ENCODE data around the gene EPS8L3. TPM values are rescaled to one million over a fixed set of nuclear protein-coding genes. Genes with fewer than 3 reads are reported as not detected.

EPS8L3 gene
- polyA plus RNA-seq, 1 donor: not detected

DNA sequence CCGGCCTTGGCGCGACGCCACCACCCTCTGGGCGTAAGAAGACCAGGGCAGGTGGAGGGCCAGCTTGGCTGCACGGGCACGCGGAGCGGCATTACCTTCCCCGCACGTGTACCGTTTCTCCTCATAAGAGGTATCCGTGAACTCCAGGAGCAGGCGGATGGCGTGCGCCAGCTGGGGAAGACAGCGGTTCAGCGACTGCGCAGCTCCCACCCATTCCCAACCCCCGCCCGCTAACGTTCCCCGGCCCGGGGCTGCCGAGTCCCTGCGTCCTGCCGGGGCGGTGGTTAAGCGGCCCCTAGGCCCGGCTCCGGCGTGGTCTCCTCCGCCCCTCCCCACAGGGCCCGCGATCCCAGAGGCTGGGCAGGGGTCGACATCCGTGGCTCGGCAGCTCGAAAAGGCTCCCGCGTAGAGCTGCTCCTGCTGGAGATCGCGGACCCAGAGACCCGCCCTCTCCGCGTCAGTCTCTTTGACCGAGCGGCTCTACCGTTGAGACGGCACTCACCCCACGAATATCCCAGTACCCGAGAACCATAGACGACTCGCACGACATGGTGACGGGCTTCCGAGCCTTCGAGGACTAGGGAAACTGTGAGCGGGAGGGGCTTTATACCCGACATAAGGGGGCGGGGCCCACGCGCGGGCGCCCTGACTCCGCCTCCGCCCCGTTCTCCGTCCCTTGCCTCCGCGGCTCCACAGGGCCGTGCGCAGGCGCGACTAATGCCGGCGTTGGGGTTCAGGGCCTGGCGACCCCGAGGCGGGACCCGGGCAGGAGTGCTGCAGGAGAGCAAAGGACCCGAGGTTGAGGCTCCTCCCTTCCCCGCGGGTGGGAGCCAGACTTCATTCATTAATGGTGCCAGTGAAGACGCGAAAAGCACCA lies 23.7 kb downstream of the EPS8L3 start:
- DNase-seq (ENCODE audit: low read depth): peak; percentile 32

DNA sequence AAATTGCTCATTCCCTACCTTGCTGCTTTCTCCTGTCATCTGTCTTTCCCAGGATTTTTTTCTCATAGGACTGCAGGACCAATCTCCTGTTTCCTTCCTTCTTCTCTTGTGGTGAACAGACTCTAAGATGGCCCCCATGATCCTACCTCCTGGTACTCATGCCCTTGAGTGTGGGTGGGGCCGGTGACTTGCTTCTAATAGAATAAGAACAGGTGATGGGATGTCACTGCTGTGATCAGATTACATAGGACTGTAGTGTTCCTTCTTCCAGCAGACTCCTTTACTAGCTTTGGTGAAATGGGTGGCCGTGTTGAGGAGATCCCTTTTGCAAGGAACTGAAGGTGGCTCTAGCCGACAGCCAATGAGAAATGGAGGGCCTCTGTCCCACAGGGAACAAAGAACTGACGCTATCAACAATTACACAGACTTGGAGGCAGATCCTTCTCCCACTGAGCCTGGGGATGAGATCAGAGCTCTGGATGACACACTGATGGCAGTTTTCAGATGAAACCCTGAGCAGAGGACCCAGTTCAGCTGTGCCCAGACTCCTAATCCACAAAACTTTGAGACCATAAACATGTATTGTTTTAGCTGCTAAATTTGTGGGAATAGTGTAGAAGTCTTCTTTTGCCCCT lies 30.4 kb downstream of the EPS8L3 start:
- no peak for DNase-seq (ENCODE audit: low read depth)

DNA sequence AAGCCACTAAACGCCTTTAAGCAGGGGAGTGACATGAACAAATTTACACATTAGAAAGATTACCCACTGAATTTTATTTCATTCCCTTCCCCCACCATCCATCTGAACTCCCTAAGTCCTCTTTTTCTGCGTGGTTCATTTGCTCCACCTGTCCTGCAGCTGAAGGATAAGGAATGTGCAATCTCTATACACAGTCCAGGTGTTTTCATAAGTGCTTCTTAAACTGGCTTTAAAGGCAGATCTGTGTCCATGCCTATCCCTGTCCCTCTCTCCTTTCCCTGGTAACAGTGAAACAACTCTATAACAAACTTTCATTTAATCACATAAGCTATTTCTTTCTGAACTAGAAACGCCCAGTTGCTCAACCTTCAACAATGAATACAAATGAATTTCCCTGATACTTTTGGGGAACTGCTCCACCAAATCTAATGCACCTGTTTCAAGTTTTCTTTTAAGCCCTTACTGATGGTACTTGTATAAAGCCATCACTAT lies 31.3 kb downstream of the EPS8L3 start:
- DNase-seq (ENCODE audit: low read depth): no peak

DNA sequence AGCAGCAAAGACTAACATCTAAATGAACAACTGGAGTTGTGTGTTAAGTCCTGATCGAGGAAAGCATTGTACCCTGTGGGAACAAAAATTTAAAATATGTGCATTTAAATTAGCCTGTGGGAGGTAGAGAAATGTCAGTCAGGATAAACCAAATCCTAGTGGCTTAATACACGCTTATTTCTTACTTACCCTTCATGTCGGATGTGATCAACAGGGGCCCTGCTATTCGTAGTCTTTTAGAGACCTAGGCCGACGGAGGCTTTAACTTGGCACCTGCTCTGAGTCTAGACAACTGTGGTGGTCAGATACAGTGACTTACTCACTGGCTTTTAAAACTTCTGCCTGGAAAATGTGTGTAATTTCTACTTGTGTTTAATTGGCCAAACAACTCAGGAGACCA lies 33.1 kb downstream of the EPS8L3 start:
- no peak for DNase-seq (ENCODE audit: low read depth)

DNA sequence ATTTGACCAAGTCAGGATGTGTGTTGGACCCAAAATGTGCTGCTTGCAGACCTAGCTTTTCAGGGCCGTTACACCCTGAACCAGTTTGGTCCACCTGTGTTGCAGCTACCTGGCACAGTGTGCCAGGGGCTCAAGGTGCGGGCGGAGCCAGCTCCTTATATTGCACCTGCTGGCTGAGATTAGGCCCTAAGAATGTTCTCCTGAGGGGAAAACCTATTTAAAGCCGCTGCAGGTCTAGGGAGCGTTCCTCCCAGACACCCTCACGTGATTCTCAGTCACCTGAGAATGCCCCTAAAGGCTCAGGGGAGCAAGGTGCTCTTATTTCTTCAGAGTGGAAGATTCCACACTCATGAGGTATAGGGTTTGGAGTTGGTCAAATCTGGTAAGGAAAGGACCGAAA lies 34.9 kb downstream of the EPS8L3 start:
- DNase-seq (ENCODE audit: low read depth): no peak

DNA sequence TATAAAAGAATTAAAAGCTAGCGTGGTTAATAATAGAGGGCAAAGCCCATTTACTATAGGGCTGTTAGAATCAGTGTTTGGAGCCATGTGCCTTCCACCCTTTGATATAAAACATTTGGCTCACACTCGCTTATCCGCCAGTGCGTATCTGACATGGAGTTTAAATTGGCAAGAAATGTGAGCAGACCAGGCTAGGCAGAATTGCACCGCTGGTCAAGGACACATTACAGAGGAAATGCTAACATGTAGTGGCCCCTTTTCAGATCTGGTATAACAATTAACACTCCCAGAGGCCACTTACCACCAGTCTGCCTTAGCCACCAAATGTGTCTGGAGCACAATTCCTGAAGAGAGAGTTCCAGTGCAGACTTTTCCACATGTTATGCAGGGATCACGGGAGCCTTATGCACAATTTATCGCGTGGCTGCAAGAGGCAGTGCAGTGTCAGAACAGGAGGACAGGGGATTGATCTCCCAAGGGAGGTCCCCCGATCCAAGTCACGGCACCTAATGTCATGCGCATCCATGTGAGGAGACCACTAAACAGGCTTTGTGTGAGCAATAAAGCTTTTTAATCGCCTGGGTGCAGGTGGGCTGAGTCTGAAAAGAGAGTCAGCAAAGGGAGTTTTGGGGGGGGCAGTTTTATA lies 36.9 kb downstream of the EPS8L3 start:
- DNase-seq (ENCODE audit: low read depth): no peak

DNA sequence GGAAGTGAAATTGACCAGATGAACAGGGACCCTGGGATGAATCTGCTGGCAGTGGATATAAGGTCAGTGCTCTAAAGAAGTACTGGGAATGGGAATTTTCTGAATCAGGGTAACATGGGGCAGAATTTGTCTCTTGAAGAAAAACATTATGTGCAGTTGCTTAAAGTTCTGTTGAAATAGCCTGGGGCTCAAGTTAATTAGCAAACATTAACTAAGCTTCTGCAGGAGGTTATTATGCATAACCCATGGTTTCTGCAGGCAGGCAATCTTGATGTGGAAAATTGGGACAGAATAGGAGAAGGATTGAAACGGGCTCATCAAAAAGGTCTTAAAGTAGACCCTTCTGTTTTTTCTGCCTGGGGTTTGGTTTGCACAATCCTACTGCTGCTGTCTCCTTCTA lies 37.7 kb downstream of the EPS8L3 start:
- DNase-seq (ENCODE audit: low read depth): no peak

DNA sequence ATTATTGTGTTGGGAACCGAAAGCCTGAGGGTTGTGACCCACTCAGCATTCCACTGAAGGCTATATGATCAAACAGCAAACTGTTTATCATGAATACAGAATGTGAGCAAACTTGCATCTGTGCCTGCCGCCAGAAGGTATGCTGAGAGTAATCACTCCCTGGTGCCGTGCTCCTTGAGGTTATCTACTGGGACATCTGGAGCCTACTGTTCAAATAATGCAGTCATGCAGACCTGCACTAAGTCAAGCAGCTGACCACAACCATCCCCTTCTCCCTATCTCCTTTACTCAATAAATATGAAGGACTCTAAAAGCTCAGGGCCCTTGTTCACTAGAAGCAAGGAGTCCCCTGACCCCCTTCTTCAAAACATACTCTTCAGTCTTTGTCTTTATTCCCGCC lies 38.2 kb downstream of the EPS8L3 start:
- no peak for DNase-seq (ENCODE audit: low read depth)

DNA sequence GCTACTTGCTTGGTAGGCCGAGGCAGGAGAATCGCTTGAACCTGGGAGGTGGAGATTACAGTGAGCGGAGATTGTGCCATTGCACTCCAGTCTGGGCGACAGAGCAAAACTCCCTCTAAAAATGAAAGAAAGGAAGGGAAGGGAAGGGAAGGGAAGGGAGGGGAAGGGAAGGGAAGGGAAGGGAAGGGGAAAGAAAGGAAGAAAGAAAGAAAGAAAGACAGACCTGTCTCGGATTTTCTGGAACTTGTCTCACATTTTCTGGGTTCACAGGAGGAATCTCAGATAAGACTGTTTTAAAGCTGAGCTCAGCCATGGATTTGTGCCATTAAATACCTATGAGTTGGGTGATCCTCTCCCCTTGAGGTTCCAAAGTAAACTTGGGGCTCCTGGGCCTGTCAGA lies 38.8 kb downstream of the EPS8L3 start:
- DNase-seq (ENCODE audit: low read depth): no peak

DNA sequence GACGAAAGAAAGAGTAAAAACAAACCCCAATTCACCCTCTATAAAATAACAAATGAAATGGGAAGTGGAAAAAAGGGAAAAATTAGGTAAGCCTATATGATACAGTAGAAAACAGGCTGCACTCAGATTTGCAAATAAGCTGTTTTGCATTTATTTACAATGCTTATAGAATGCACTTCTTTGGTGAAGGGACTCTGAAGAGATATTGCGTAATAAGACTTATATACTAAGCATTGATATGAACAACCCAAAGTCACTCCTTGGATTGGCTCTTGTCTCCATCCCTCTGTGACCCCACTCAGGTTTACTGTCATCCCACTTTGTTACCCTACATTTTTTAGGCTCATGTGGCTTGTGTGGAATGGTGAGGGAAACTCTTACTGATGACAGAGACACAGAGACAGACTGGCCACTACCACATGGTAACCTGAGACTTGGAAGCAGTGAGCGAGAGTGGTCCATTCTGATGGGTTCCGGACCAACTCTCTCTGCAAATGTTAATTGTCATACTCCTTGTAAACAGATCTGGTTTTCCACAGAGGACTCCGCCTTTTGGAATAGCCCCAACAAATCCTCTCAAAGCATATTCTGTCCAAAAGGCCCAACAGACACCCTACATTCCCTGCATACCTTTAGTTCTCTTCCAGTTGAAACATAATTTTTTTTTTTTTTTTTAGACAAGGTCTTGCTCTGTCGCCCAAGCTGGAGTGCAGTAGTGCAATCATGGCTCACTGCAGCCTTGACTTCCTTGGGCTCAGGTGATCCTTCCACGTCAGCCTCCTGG lies 40.6 kb downstream of the EPS8L3 start:
- no peak for DNase-seq (ENCODE audit: low read depth)

DNA sequence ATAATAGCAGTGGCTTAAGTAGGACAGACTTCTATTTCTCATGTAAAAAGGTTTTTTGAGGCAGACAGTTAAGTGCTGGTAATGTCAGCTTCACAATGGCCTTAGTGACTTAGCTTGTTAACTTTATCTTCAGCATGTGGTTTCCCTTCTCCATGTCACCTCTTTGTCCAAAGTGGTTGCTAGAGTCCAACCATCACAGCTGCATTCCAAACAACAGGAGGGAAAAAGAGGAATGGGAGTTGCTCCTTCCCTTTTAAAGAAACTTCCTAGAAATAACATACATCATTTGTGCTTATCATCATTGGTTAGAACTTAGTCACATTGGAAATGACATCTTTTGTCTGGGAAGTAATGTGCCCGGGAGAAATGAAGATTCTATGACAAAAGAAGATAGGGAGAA lies 41.8 kb downstream of the EPS8L3 start:
- DNase-seq (ENCODE audit: low read depth): no peak

DNA sequence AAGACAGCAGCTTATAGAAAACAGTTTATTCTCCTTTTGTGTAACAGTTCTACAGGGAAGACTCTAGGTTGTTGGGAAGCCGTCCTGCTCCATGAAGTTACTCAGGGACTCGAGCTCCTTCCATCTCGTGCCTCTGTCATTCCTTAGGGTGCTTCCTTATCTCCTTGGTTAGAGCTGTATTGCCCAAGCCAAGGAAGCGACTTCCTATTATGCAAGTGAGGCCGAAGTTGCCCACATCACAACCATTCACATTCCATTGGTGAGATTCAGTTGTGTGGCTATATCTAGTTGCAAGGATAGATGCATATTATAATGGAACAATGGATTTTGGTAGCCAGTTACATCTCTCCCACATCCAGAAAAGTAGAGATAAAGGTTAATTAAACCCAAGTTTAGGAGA lies 42.7 kb downstream of the EPS8L3 start:
- DNase-seq (ENCODE audit: low read depth): no peak

DNA sequence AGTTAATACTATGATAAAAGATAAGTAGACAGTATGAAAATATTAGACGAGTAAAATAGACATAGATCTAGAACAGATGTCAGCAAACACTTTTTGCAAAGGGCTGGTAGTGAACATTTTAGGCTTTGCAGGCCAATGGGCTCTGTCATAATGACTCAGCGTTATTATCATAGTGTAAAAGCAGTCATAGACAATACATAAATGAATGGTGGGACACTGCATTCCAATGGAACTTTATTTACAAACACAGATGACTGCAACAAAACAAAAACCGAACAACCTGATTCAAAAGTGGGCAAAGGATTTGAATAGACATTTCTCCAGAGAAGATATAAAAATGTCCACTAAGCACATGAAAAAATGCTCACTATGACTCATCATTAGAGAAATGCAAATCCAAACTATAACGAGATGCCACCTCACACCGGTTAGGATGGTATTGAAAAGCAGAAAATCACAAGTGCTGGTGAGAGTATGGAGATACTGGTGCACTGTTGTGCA lies 44.3 kb downstream of the EPS8L3 start:
- no peak for DNase-seq (ENCODE audit: low read depth)

DNA sequence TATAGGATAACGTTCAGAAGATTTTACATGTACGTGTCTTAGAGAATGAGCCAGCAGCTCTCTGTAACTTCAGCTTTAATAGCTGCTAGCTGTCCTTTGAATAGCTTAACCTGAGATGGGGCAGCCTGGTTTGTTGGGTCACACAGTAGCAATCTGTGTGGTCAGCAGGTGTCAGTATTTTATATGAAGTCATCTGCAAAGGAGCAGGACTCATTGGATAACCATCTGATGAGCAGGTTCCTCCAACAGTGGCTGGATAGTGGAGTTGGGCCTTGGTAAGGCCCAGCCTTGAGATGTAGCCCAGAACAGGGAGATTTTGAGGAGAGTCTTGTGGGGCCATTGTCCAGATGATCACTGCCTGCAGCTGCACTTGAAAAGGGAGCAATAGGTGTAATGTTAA lies 45.2 kb downstream of the EPS8L3 start:
- no peak for DNase-seq (ENCODE audit: low read depth)

DNA sequence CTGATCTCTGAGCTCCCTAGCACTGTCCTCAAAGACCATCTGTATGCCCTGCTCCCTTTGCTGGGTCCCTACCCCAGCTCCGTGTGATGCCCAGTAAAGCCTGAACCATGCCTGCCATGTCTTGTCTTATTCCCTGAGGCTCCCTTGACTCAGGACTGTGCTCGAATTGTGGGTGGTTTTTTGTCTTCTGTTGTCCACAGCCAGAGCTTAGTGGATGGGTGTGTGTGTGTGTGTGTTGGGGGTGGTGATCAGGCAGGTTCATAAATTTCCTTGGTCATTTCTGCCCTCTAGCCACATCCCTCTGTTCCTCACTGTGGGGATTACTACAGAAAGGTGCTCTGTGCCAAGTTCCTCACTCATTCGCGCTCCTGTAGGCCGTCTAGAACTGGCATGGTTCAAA lies 46.0 kb downstream of the EPS8L3 start:
- DNase-seq (ENCODE audit: low read depth): no peak

DNA sequence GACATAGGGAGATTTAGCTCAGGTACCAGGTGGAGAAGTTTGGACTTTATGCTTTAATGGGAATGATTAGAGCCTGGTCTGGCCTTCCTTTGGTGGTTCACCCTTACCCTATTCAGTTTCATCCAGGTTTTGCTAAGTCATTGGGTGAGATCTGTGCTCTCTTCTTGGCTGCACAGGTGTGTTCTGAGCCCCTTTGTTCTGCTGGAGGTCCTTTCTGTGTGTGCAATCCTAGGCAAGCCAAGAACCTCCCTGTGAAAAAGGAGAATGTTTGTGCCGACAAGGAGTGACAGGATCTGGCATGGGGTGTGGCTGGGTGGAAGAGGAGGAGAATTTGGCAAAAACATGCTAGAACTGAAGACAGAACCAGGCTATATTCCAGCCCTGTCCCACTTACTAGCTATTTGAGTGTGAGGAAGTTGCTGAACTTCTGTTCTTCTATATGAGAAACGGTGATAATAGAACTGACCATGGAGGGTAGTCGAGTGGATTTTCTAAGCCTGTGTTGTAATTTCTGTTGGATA lies 47.1 kb downstream of the EPS8L3 start:
- DNase-seq (ENCODE audit: low read depth): no peak

DNA sequence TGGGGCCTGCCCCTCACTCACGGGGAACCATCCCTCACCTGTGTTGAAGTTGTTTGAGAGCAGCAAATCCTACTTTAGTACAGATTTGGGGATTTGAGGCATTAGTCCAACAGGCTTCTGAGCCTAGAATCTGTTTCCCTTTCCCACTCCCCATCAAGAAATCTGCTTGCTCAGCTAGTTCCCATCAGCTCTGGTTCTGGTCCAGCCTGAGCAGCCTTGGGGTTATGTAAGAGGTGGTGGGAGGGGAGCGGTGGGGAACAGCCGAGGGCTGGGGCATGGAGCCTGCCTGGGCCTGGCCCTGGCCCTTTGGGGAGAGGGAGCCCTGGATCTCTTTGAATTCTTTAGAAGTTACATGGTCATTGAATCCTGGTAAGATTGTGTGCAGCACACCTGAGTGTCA lies 47.6 kb downstream of the EPS8L3 start:
- no peak for DNase-seq (ENCODE audit: low read depth)

DNA sequence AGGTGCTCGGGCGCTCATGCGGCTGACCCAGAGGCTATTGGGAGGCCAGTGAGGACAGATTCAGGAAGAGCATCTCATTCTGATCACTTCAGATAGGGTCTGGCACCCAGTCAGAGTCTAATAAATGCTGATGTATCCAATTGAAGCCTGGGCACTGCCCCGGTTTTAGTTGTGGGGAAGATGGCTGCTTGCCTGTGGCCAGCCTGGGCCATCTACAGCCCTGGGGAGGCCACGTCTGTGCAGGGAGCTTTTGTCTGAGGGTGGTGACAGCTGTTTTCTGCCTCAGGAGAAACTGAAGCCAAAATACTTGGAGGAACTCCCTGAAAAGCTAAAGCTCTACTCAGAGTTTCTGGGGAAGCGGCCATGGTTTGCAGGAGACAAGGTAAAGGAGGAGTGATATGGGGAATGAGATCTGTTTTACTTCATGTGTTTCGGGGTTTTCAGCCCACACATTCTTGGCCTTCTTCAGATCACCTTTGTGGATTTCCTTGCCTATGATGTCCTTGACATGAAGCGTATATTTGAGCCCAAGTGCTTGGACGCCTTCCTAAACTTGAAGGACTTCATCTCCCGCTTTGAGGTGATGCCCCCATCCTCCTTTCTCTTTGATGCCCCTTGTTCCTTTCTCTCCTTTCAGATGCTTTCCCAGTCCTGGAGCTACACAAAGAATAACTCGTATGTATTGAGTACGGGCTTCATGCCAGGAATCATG lies 48.9 kb downstream of the EPS8L3 start:
- no peak for DNase-seq (ENCODE audit: low read depth)

DNA sequence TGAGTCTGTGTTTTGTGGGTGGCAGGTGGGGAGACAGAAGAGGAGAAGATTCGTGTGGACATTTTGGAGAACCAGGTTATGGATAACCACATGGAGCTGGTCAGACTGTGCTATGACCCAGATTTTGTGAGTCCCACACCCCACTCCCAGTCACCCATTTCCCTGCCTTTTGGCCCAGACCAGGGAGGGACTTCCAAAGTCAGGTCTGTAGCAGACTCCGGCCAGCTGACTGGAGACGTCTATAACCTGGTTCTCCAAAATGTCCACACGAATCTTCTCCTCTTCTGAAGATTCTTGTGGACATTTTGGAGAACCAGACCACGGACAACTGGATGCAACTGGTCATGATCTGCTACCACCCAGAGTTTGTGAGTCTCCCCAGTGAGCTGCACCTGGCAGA lies 50.1 kb downstream of the EPS8L3 start:
- no peak for DNase-seq (ENCODE audit: low read depth)

DNA sequence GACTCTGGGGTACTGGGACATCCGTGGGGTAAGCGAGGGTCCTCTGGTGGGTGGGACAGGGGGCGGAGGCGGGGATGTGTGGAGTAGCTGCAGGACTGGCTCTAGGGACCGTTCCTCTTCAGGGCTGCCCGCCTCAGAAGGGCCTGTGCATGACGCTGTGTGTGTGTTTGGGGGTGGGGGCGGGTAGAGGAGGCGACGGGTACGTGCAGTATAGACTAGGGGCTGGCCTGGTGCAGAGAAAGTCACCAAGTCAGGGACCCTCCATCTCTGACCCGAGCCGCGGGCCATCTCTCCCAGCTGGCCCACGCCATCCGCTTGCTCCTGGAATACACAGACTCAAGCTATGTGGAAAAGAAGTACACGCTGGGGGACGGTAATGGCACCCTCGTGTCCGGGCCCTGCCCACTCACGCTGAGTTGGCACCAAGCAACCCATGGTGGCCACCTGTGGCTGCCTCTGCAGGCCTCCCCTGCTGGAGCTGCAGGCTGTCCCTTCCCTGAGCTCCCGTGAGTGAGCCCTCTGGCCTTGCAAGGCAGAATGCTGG lies 51.3 kb downstream of the EPS8L3 start:
- DNase-seq (ENCODE audit: low read depth): no peak

Data from forelimb muscle (tissue), 1 donor.